Measurements from ENCODE around the gene ZWILCH. TPM values are rescaled to one million over a fixed set of nuclear protein-coding genes. Genes with fewer than 3 reads are reported as not detected.

ZWILCH gene
- total RNA-seq, 1 experiment from 2014 or later, result 50.2 TPM

DNA sequence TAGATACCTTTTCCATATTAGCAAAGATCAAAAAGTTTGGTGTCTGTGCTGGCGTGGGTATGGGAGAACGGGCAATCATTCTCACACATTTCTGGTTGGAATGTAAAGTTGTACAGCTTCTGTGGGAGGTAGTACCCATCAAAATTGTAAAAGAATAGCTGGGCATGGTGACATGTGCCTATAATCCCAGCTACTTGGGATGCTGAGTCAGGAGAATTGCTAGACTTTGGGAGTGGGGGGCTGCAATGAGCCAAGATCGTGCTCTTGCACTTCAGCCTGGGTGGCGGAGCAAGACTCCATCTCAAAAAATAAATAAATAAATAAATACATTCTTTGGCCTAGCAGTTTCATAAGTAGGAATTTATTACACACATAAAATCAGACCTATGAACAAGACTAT is 37.8 kb downstream of the ZWILCH start:
- peaks cover 46% of the 10 kb centered on the region for H3K36me3 Mint-ChIP-seq

DNA sequence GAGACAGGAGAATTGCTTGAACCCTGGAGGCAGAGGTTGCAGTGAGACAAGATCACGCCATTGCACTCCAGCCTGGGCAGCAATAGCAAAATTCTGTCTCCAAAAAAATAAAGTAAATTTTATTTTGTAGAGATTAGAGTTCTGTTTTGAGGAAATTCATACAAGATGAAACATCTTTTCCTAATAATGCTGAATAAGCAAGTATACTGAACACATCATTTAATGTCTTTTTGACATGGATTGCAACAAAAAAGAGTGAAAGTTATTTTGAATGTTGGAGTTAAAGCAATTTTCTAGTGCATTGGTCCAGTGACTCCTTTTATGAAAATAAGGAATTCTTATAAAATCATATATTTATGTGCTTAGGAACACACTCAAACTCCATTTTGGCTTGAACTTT is 40.1 kb downstream of the ZWILCH start:
- ATAC-seq (no peak), DNase-seq (ENCODE audit: low spot score) (no peak)
- CTCF ChIA-PET, result no interaction called here
- Mint-ChIP-seq H3K9me3 (0 out of 2 replicates have a peak, but pooled peaks cover 5% of the 10 kb centered on the region), H3K27ac (no peak overlapping the region), H3K4me3 (no peak overlapping the region), H3K36me3 (peaks cover 40% of the 10 kb centered on the region), H3K4me1 (no peaks in the 10 kb centered on the region), H3K27me3 (ENCODE audit: low read depth) (no peaks in the 10 kb centered on the region)
- POLR2A ChIA-PET, result no interaction called here
- TF ChIP-seq, protein P1, sequence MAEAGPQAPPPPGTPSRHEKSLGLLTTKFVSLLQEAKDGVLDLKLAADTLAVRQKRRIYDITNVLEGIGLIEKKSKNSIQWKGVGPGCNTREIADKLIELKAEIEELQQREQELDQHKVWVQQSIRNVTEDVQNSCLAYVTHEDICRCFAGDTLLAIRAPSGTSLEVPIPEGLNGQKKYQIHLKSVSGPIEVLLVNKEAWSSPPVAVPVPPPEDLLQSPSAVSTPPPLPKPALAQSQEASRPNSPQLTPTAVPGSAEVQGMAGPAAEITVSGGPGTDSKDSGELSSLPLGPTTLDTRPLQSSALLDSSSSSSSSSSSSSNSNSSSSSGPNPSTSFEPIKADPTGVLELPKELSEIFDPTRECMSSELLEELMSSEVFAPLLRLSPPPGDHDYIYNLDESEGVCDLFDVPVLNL (CRISPR knock-in tag; IDR thresholded peaks at IDR 0.05; ENCODE audit: borderline replicate concordance, low read depth), result no peak
- TF ChIP-seq ATF1 (CRISPR knock-in tag; IDR thresholded peaks at IDR 0.05), result no peak
- no peak for TF ChIP-seq ZNF263 (CRISPR knock-in tag; IDR thresholded peaks at IDR 0.05; ENCODE audit: low read depth)
- TF ChIP-seq, protein P2, sequence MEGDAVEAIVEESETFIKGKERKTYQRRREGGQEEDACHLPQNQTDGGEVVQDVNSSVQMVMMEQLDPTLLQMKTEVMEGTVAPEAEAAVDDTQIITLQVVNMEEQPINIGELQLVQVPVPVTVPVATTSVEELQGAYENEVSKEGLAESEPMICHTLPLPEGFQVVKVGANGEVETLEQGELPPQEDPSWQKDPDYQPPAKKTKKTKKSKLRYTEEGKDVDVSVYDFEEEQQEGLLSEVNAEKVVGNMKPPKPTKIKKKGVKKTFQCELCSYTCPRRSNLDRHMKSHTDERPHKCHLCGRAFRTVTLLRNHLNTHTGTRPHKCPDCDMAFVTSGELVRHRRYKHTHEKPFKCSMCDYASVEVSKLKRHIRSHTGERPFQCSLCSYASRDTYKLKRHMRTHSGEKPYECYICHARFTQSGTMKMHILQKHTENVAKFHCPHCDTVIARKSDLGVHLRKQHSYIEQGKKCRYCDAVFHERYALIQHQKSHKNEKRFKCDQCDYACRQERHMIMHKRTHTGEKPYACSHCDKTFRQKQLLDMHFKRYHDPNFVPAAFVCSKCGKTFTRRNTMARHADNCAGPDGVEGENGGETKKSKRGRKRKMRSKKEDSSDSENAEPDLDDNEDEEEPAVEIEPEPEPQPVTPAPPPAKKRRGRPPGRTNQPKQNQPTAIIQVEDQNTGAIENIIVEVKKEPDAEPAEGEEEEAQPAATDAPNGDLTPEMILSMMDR (IDR thresholded peaks at IDR 0.05), result no peak
- TF ChIP-seq, protein P3, sequence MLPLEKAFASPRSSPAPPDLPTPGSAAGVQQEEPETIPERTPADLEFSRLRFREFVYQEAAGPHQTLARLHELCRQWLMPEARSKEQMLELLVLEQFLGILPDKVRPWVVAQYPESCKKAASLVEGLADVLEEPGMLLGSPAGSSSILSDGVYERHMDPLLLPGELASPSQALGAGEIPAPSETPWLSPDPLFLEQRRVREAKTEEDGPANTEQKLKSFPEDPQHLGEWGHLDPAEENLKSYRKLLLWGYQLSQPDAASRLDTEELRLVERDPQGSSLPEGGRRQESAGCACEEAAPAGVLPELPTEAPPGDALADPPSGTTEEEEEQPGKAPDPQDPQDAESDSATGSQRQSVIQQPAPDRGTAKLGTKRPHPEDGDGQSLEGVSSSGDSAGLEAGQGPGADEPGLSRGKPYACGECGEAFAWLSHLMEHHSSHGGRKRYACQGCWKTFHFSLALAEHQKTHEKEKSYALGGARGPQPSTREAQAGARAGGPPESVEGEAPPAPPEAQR (CRISPR knock-in tag; IDR thresholded peaks at IDR 0.05), result no peak
- TF ChIP-seq, protein P4, sequence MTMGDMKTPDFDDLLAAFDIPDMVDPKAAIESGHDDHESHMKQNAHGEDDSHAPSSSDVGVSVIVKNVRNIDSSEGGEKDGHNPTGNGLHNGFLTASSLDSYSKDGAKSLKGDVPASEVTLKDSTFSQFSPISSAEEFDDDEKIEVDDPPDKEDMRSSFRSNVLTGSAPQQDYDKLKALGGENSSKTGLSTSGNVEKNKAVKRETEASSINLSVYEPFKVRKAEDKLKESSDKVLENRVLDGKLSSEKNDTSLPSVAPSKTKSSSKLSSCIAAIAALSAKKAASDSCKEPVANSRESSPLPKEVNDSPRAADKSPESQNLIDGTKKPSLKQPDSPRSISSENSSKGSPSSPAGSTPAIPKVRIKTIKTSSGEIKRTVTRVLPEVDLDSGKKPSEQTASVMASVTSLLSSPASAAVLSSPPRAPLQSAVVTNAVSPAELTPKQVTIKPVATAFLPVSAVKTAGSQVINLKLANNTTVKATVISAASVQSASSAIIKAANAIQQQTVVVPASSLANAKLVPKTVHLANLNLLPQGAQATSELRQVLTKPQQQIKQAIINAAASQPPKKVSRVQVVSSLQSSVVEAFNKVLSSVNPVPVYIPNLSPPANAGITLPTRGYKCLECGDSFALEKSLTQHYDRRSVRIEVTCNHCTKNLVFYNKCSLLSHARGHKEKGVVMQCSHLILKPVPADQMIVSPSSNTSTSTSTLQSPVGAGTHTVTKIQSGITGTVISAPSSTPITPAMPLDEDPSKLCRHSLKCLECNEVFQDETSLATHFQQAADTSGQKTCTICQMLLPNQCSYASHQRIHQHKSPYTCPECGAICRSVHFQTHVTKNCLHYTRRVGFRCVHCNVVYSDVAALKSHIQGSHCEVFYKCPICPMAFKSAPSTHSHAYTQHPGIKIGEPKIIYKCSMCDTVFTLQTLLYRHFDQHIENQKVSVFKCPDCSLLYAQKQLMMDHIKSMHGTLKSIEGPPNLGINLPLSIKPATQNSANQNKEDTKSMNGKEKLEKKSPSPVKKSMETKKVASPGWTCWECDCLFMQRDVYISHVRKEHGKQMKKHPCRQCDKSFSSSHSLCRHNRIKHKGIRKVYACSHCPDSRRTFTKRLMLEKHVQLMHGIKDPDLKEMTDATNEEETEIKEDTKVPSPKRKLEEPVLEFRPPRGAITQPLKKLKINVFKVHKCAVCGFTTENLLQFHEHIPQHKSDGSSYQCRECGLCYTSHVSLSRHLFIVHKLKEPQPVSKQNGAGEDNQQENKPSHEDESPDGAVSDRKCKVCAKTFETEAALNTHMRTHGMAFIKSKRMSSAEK (CRISPR knock-in tag; IDR thresholded peaks at IDR 0.05; ENCODE audit: borderline replicate concordance), result no peak
- TF ChIP-seq ZNF219 (CRISPR knock-in tag; IDR thresholded peaks at IDR 0.05; ENCODE audit: borderline replicate concordance), result no peak
- TF ChIP-seq, protein P5, sequence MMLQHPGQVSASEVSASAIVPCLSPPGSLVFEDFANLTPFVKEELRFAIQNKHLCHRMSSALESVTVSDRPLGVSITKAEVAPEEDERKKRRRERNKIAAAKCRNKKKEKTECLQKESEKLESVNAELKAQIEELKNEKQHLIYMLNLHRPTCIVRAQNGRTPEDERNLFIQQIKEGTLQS (CRISPR knock-in tag; conservative IDR thresholded peaks at IDR 0.05), result no peak

More for the DNA sequence above, 37.8 kb downstream of the ZWILCH start:
- ATAC-seq (no peak), DNase-seq (ENCODE audit: low spot score) (no peak)
- H3K27me3 Mint-ChIP-seq (ENCODE audit: low read depth), result no peaks in the 10 kb centered on the region
- CTCF ChIA-PET, result no interaction called here
- no peaks in the 10 kb centered on the region for H3K4me1 Mint-ChIP-seq
- H3K27ac Mint-ChIP-seq, result no peak overlapping the region
- 0 out of 2 replicates have a peak, but pooled peaks cover 5% of the 10 kb centered on the region for H3K9me3 Mint-ChIP-seq
- H3K4me3 Mint-ChIP-seq, result no peak overlapping the region
- TF ChIP-seq ZNF138 (CRISPR knock-in tag; conservative IDR thresholded peaks at IDR 0.05) (no peak), CREB1 (CRISPR knock-in tag; IDR thresholded peaks at IDR 0.05) (no peak), JUN (CRISPR knock-in tag; IDR thresholded peaks at IDR 0.05) (no peak), ZNF121 (CRISPR knock-in tag; IDR thresholded peaks at IDR 0.05) (no peak), TEAD4 (CRISPR knock-in tag; IDR thresholded peaks at IDR 0.05) (no peak)
- TF ChIP-seq, protein P1 (CRISPR knock-in tag; IDR thresholded peaks at IDR 0.05; ENCODE audit: borderline replicate concordance, low read depth), result no peak
- TF ChIP-seq, protein P6, sequence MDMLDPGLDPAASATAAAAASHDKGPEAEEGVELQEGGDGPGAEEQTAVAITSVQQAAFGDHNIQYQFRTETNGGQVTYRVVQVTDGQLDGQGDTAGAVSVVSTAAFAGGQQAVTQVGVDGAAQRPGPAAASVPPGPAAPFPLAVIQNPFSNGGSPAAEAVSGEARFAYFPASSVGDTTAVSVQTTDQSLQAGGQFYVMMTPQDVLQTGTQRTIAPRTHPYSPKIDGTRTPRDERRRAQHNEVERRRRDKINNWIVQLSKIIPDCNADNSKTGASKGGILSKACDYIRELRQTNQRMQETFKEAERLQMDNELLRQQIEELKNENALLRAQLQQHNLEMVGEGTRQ (CRISPR knock-in tag; IDR thresholded peaks at IDR 0.05), result no peak
- TF ChIP-seq, protein P7, sequence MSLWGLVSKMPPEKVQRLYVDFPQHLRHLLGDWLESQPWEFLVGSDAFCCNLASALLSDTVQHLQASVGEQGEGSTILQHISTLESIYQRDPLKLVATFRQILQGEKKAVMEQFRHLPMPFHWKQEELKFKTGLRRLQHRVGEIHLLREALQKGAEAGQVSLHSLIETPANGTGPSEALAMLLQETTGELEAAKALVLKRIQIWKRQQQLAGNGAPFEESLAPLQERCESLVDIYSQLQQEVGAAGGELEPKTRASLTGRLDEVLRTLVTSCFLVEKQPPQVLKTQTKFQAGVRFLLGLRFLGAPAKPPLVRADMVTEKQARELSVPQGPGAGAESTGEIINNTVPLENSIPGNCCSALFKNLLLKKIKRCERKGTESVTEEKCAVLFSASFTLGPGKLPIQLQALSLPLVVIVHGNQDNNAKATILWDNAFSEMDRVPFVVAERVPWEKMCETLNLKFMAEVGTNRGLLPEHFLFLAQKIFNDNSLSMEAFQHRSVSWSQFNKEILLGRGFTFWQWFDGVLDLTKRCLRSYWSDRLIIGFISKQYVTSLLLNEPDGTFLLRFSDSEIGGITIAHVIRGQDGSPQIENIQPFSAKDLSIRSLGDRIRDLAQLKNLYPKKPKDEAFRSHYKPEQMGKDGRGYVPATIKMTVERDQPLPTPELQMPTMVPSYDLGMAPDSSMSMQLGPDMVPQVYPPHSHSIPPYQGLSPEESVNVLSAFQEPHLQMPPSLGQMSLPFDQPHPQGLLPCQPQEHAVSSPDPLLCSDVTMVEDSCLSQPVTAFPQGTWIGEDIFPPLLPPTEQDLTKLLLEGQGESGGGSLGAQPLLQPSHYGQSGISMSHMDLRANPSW (CRISPR knock-in tag; conservative IDR thresholded peaks at IDR 0.05; ENCODE audit: low read depth), result no peak
- TF ChIP-seq, protein P8, sequence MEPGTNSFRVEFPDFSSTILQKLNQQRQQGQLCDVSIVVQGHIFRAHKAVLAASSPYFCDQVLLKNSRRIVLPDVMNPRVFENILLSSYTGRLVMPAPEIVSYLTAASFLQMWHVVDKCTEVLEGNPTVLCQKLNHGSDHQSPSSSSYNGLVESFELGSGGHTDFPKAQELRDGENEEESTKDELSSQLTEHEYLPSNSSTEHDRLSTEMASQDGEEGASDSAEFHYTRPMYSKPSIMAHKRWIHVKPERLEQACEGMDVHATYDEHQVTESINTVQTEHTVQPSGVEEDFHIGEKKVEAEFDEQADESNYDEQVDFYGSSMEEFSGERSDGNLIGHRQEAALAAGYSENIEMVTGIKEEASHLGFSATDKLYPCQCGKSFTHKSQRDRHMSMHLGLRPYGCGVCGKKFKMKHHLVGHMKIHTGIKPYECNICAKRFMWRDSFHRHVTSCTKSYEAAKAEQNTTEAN (CRISPR knock-in tag; IDR thresholded peaks at IDR 0.05), result no peak
- TF ChIP-seq, protein P9, sequence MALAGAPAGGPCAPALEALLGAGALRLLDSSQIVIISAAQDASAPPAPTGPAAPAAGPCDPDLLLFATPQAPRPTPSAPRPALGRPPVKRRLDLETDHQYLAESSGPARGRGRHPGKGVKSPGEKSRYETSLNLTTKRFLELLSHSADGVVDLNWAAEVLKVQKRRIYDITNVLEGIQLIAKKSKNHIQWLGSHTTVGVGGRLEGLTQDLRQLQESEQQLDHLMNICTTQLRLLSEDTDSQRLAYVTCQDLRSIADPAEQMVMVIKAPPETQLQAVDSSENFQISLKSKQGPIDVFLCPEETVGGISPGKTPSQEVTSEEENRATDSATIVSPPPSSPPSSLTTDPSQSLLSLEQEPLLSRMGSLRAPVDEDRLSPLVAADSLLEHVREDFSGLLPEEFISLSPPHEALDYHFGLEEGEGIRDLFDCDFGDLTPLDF (CRISPR knock-in tag; IDR thresholded peaks at IDR 0.05), result no peak
- POLR2A ChIA-PET, result interaction anchor here (0.7 kb wide), 1 partner anchor 10 kb away, joined by 3 read pairs; no protein-coding TSS in a partner anchor

All from WTC11 (cell line).